ENCODE results near the gene KPTN. TPM values are rescaled to one million over a fixed set of nuclear protein-coding genes. Genes with fewer than 3 reads are reported as not detected.

Gene KPTN
- total RNA-seq, 4 donors from 2014 or later = 3.9 to 7.2 (median 4.1) TPM

DNA sequence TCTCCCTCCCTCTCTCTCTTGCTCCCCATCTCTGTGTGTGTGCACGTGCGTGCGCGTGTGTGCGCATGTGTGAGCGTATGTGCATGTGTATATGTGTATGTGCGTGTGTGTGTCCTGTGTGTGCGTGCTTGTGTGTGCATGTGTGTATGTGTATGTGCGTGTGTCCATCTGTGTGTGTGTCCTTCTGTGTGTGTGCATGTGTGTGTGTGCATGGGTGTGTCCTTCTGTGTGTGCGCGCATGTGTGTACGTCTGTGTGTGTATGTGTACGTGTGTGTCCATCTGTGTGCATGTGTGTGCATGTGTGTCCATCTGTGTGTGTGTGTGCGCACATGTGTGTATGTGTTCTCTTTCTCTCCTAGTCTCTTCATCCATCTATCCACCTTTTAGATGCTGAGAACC is 24.5 kb downstream of the KPTN start:
- TF ChIP-seq, protein P1, sequence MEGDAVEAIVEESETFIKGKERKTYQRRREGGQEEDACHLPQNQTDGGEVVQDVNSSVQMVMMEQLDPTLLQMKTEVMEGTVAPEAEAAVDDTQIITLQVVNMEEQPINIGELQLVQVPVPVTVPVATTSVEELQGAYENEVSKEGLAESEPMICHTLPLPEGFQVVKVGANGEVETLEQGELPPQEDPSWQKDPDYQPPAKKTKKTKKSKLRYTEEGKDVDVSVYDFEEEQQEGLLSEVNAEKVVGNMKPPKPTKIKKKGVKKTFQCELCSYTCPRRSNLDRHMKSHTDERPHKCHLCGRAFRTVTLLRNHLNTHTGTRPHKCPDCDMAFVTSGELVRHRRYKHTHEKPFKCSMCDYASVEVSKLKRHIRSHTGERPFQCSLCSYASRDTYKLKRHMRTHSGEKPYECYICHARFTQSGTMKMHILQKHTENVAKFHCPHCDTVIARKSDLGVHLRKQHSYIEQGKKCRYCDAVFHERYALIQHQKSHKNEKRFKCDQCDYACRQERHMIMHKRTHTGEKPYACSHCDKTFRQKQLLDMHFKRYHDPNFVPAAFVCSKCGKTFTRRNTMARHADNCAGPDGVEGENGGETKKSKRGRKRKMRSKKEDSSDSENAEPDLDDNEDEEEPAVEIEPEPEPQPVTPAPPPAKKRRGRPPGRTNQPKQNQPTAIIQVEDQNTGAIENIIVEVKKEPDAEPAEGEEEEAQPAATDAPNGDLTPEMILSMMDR (IDR thresholded peaks at IDR 0.05; ENCODE audit: low read depth) = no peak

DNA sequence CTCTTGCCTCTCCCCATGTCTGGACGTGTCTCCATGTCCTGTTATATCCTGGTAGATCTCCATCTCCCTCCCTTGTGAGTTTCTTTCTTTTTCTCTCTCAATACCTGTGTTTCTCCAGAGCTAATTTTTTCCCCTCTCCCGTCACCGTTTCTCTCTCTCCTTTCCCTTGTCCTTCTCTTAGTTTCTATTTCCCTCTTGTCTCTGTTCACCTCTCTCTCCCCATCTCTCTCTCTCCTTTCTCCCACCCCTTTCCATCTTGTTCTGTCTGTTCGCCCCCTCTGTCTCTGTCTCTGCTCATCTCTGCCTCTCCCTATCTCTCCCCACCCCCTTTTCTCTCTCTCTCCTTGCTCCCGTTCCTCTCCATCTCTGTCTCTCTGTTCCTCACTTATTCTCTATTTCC is 25.3 kb downstream of the KPTN start:
- TF ChIP-seq, protein P1 (IDR thresholded peaks at IDR 0.05; ENCODE audit: low read depth) = no peak

GRCh38 chr19:47456721-47457474 is 27.1 kb downstream of the KPTN start:
- TF ChIP-seq, protein P1 (IDR thresholded peaks at IDR 0.05; ENCODE audit: low read depth) = no peak

DNA sequence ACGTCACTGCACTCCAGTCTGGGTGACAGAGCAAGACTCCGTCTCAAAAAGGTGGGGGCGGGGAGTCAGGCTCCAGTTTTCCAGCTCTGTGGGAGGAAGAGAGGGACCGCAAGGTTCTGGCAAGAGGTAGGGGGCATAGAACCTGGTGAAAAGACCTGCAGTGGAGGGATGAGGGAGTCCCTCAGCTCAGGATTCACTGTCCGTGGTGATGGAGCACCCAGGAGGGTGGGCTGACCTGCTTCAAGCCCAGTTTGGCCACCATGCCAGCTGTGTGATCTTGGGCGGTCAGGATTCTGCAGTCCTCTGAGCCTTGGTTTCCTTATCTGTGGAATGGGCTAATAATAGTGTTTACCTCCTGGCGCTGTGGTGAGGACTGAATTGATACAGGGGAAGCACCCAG is 33.5 kb downstream of the KPTN start:
- TF ChIP-seq, protein P1 (IDR thresholded peaks at IDR 0.05; ENCODE audit: low read depth) = no peak

DNA sequence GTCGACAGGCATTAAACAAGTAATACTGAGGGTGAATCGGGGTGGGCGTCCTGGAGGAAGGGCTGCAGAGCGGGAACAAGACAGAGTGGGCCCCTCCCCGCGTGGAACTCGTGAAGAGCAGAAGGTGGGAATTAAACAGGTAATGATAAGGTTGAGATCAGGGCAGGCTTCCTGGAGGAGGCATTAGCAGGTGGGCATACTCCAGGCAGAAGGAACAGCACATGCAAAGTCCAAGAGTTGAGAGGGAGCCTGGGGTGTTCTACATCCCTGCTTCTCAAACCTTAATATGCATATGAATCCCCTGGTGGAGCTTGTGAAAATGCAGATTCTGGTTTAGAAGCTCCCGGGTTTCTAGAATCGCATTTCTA is 35.7 kb downstream of the KPTN start:
- TF ChIP-seq, protein P1 (IDR thresholded peaks at IDR 0.05; ENCODE audit: low read depth) = no peak

- TF ChIP-seq, protein P1 (IDR thresholded peaks at IDR 0.05; ENCODE audit: low read depth) = no peak
Measured at GRCh38 chr19:47447470-47448359, 36.3 kb downstream of the KPTN start.

Data from subcutaneous adipose tissue (tissue), 4 donors.